ENCODE measurements around the gene KIF18B.
"Not testable (repeated sequence)": the region's sequence is repeated elsewhere in the genome, so short reads cannot be mapped to it uniquely, and the experiment has no call there.

KIF18B gene

GRCh38 chr17:44968225-44969143 is 20.9 kb upstream of the KIF18B start, which contains the start of gene C1QL1:
Gene C1QL1 (minus strand): TSS chr17:44968303. CDS start chr17:44968048, 255 bp downstream.
- peak; percentile 92 for DNase-seq

GRCh38 chr17:44967907-44968224 is 20.3 kb upstream of the KIF18B start:
- DNase-seq, result no peak

GRCh38 chr17:44967026-44967906 is 19.7 kb upstream of the KIF18B start:
- DNase-seq, result no peak

GRCh38 chr17:44966348-44967025 is 18.9 kb upstream of the KIF18B start:
- DNase-seq, result no peak

- no peak for DNase-seq
These were observed 18.1 kb upstream of the KIF18B start for GRCh38 chr17:44965481-44966234.

- DNase-seq, result no peak
These were observed 14.4 kb upstream of the KIF18B start for GRCh38 chr17:44961921-44962350.

GRCh38 chr17:44960691-44961090 is 13.1 kb upstream of the KIF18B start:
- DNase-seq, result no peak

- no peak for DNase-seq
These were observed 12.4 kb upstream of the KIF18B start for GRCh38 chr17:44959821-44960531.

GRCh38 chr17:44956998-44957981 is 9.7 kb upstream of the KIF18B start:
- DNase-seq, result no peak

- DNase-seq, result no peak
These were observed 8.3 kb upstream of the KIF18B start for GRCh38 chr17:44955674-44956425.

GRCh38 chr17:44952946-44953475 is 5.4 kb upstream of the KIF18B start:
- DNase-seq, result no peak

- DNase-seq, result no peak
These were observed 782 bp upstream of the KIF18B start for GRCh38 chr17:44948315-44948795.

GRCh38 chr17:44945652-44946051 is 1.9 kb downstream of the KIF18B start:
- DNase-seq, result not testable (repeated sequence)

- no peak for DNase-seq
These were observed 5.1 kb downstream of the KIF18B start for GRCh38 chr17:44942456-44942855.

GRCh38 chr17:44941712-44942331 is 5.8 kb downstream of the KIF18B start:
- no peak for DNase-seq

GRCh38 chr17:44940768-44941167 is 6.8 kb downstream of the KIF18B start:
- DNase-seq, result no peak

GRCh38 chr17:44940317-44940716 is 7.3 kb downstream of the KIF18B start:
- DNase-seq, result no peak

GRCh38 chr17:44935116-44935515 is 12.5 kb downstream of the KIF18B start:
- no peak for DNase-seq

- DNase-seq, result no peak
These were observed 12.8 kb downstream of the KIF18B start for GRCh38 chr17:44934745-44935105.
